Astrocyte (in vitro differentiated cells and primary cell): ENCODE measurements around the gene TNKS1BP1.

Experiments used
- CTCF ChIP-seq: IDR thresholded peaks from 2 replicates; pipeline ENCODE4 v1.5.1; 2011; ENCODE audit warnings: low read depth, mild to moderate bottlenecking, inconsistent platforms, low read length, moderate library complexity; ENCODE audit not compliant: insufficient read depth
- EZH2 ChIP-seq: IDR thresholded peaks from 2 replicates; pipeline ENCODE4 v1.6.1; 2012; ENCODE audit warnings: mild to moderate bottlenecking, low read length, inconsistent platforms; ENCODE audit not compliant: insufficient read depth

GRCh38 chr11:57360991-57361390 is 36.2 kb upstream of the TNKS1BP1 start:
- TF ChIP-seq CTCF (no peak), EZH2 (no peak)
